22Rv1 (cell line): ENCODE measurements around the gene MSL2.
"Not testable (repeated sequence)": the region's sequence is repeated elsewhere in the genome, so short reads cannot be mapped to it uniquely, and the experiment has no call there.

Experiments used
- CTCF ChIP-seq: fragments of 450-650 bp; IDR thresholded peaks from 2 replicates; pipeline ENCODE4 v1.5.1; 2017; ENCODE audit warnings: mild to moderate bottlenecking
- ZFX ChIP-seq: fragments of 450-650 bp; IDR thresholded peaks from 2 replicates; pipeline ENCODE4 v1.6.1; 2017; ENCODE audit warnings: antibody characterized with exemption, borderline replicate concordance

- not testable (repeated sequence) for TF ChIP-seq CTCF, ZFX
These were observed 2.4 kb upstream of the MSL2 start for GRCh38 chr3:136198462-136199078.
